DLD1 (cell line): ENCODE measurements around the gene TTN.

ENCODE experiments used
- in situ Hi-C: cut with HindIII; loops from 2 replicates; pipeline ENCODE4 v1.10.0; 2017; ENCODE audit warnings: low sequenced_read_pairs

TTN gene

GRCh38 chr2:178756343-178756742 lies 50.9 kb downstream of the TTN start:
- in situ Hi-C loops = no loop called here

GRCh38 chr2:178747767-178748166 lies 59.5 kb downstream of the TTN start:
- in situ Hi-C loops = no loop called here

- in situ Hi-C loops = no loop called here
These were observed 72.7 kb downstream of the TTN start for GRCh38 chr2:178734518-178734917.

- in situ Hi-C loops = no loop called here
These were observed 73.2 kb downstream of the TTN start for GRCh38 chr2:178733975-178734374.

GRCh38 chr2:178732913-178733312 lies 74.3 kb downstream of the TTN start:
- in situ Hi-C loops = no loop called here

- in situ Hi-C loops = no loop called here
These were observed 75.9 kb downstream of the TTN start for GRCh38 chr2:178731300-178731699.

GRCh38 chr2:178730049-178730448 lies 77.2 kb downstream of the TTN start:
- in situ Hi-C loops = no loop called here

- in situ Hi-C loops = no loop called here
These were observed 83.4 kb downstream of the TTN start for GRCh38 chr2:178723786-178724346.

- in situ Hi-C loops = no loop called here
These were observed 84.9 kb downstream of the TTN start for GRCh38 chr2:178722296-178722695.

GRCh38 chr2:178718988-178719387 lies 88.2 kb downstream of the TTN start:
- in situ Hi-C loops = no loop called here

- in situ Hi-C loops = no loop called here
These were observed 88.9 kb downstream of the TTN start for GRCh38 chr2:178718283-178718682.

- in situ Hi-C loops = no loop called here
These were observed 90.8 kb downstream of the TTN start for GRCh38 chr2:178716394-178716793.

GRCh38 chr2:178715366-178715765 lies 91.9 kb downstream of the TTN start:
- in situ Hi-C loops = no loop called here

- in situ Hi-C loops = no loop called here
These were observed 99.7 kb downstream of the TTN start for GRCh38 chr2:178707476-178707875.

- in situ Hi-C loops = no loop called here
These were observed 102.3 kb downstream of the TTN start for GRCh38 chr2:178704876-178705275.

- in situ Hi-C loops = no loop called here
These were observed 104.9 kb downstream of the TTN start for GRCh38 chr2:178702361-178702760.

GRCh38 chr2:178700922-178701342 lies 106.3 kb downstream of the TTN start:
- in situ Hi-C loops = no loop called here

- in situ Hi-C loops = no loop called here
These were observed 107.1 kb downstream of the TTN start for GRCh38 chr2:178700136-178700535.

GRCh38 chr2:178692845-178693244 lies 114.4 kb downstream of the TTN start:
- in situ Hi-C loops = no loop called here

- in situ Hi-C loops = no loop called here
These were observed 117.4 kb downstream of the TTN start for GRCh38 chr2:178689808-178690207.

GRCh38 chr2:178683877-178684276 lies 123.3 kb downstream of the TTN start:
- in situ Hi-C loops = no loop called here

GRCh38 chr2:178681081-178681480 lies 126.1 kb downstream of the TTN start:
- in situ Hi-C loops = no loop called here

GRCh38 chr2:178679891-178680290 lies 127.3 kb downstream of the TTN start:
- in situ Hi-C loops = no loop called here
